Endothelial cell of umbilical vein (primary cell): ENCODE data around the gene LARP6. TPM values are rescaled to one million over a fixed set of nuclear protein-coding genes. Genes with fewer than 3 reads are reported as not detected.

Source experiments
- BruUV-seq: library from RNA; stranded (reverse); fragments of 400-500 nt; replicated peaks from 2 replicates; lab custom pipeline; 2021; lab: Mats Ljungman, UMichigan
- CTCF ChIA-PET: fragments of 300-600, 350-600 bp; sonication (Branson Sonifier 250); formaldehyde crosslinking; loops from one replicate; lab custom pipeline; 2021; ENCODE audit warnings: antibody characterized with exemption, inconsistent platforms; lab: Charles Lee
- POLR2A ChIA-PET: fragments of 300-600, 350-600 bp; sonication (Branson Sonifier 250); formaldehyde crosslinking; loops from one replicate; lab custom pipeline; 2021; ENCODE audit warnings: antibody characterized with exemption, inconsistent platforms; lab: Charles Lee
- DNase-seq: peaks from one replicate; pipeline ENCODE4 v3.0.0-alpha.2; 2011; ENCODE audit warnings: low read depth, low spot score
- FAIRE-seq: peaks from 2 replicates; lab custom pipeline; 2011; peaks lifted over from hg19 to GRCh38; lab: Jason Lieb, UNC
- H2AFZ ChIP-seq: 2 replicates; pipeline ENCODE4 v1.6.0; 2012; ENCODE audit warnings: low read depth, low read length, control low read depth, inconsistent platforms
- H3K27ac ChIP-seq: 2 replicates; pipeline ENCODE4 v1.5.1; 2011; ENCODE audit warnings: low read depth, mild to moderate bottlenecking, control low read depth, low read length, moderate library complexity; ENCODE audit not compliant: insufficient read depth
- H3K27me3 ChIP-seq, 2 experiments: 2 replicates each; pipeline versions ENCODE4 v1.6.0 to v1.6.1; 2011; ENCODE audit warnings: low read length in 2 of 2, mixed read lengths in 1 of 2; ENCODE audit not compliant: control insufficient read depth in 2 of 2, insufficient read depth in 2 of 2
- H3K36me3 ChIP-seq, 2 experiments: 2 replicates in 1 of 2; 3 replicates in 1 of 2; pipeline ENCODE4 v1.5.1; 2011; ENCODE audit warnings: low read length in 2 of 2, mild to moderate bottlenecking in 1 of 2, moderate library complexity in 1 of 2; ENCODE audit not compliant: control insufficient read depth in 2 of 2, insufficient read depth in 2 of 2; ENCODE audit errors: extremely low read depth in 1 of 2
- H3K4me1 ChIP-seq: 3 replicates; pipeline ENCODE4 v1.5.1; 2011; ENCODE audit warnings: mild to moderate bottlenecking, low read length; ENCODE audit not compliant: control insufficient read depth, insufficient read depth; ENCODE audit errors: extremely low read depth
- H3K4me2 ChIP-seq: 2 replicates; pipeline ENCODE4 v1.6.1; 2011; ENCODE audit warnings: low read length, control low read depth, mixed read lengths; ENCODE audit not compliant: insufficient read depth
- H3K4me3 ChIP-seq, 3 experiments: fragments of 200-600 bp in 1 of 3; sonication (generic), shearing (Covaris generic) in 1 of 3; replicated peaks in 1 of 3; 2 replicates each; pipeline ENCODE4 v1.5.1; 2011 to 2016; ENCODE audit warnings: control low read depth in 3 of 3, low read length in 3 of 3, mild to moderate bottlenecking in 2 of 3, inconsistent platforms in 1 of 3, low read depth in 1 of 3, moderate library complexity in 1 of 3; ENCODE audit not compliant: insufficient read depth in 1 of 3
- H3K79me2 ChIP-seq: 2 replicates; pipeline ENCODE4 v1.6.0; 2012; ENCODE audit warnings: low read length, inconsistent platforms; ENCODE audit not compliant: control insufficient read depth, insufficient read depth
- H3K9ac ChIP-seq: replicated peaks from 2 replicates; pipeline ENCODE3; 2011; ENCODE audit warnings: low read length, control low read depth; ENCODE audit not compliant: insufficient read depth; ENCODE audit errors: extremely low read depth
- H3K9me1 ChIP-seq: replicated peaks from 3 replicates; pipeline ENCODE4 v1.6.0; 2011; ENCODE audit warnings: mild to moderate bottlenecking, low read length; ENCODE audit not compliant: control insufficient read depth, insufficient read depth; ENCODE audit errors: extremely low read depth
- H3K9me3 ChIP-seq: replicated peaks from 2 replicates; pipeline ENCODE4 v1.5.1; 2012; ENCODE audit warnings: low read length, inconsistent platforms; ENCODE audit not compliant: control insufficient read depth, insufficient read depth
- H4K20me1 ChIP-seq: replicated peaks from 2 replicates; pipeline ENCODE3; 2011; ENCODE audit warnings: mild to moderate bottlenecking, low read length; ENCODE audit not compliant: control insufficient read depth, insufficient read depth; ENCODE audit errors: extremely low read depth
- EZH2 ChIP-seq: IDR thresholded peaks from 2 replicates; pipeline ENCODE4 v1.6.1; 2012; ENCODE audit warnings: borderline replicate concordance, low read depth, mild to moderate bottlenecking, moderate library complexity, low read length, inconsistent platforms; ENCODE audit not compliant: severe bottlenecking
- FOS ChIP-seq: IDR thresholded peaks from 2 replicates; pipeline ENCODE4 v1.6.1; 2011; ENCODE audit warnings: mild to moderate bottlenecking, low read length, moderate library complexity, borderline replicate concordance; ENCODE audit not compliant: insufficient read depth
- GATA2 ChIP-seq: IDR thresholded peaks from 2 replicates; pipeline ENCODE4 v1.7.0; 2011; ENCODE audit warnings: low read depth, mild to moderate bottlenecking, moderate library complexity, mixed read lengths, low read length; ENCODE audit not compliant: insufficient read length, insufficient read depth
- JUN ChIP-seq: IDR thresholded peaks from 2 replicates; pipeline ENCODE4 v1.6.1; 2011; ENCODE audit warnings: borderline replicate concordance, low read depth; ENCODE audit not compliant: insufficient read length, insufficient read depth
- MAX ChIP-seq: IDR thresholded peaks from 2 replicates; pipeline ENCODE4 v1.6.1; 2011; ENCODE audit not compliant: insufficient read depth, insufficient read length
- MYC ChIP-seq: IDR thresholded peaks from one replicate; pipeline ENCODE4 v1.6.1; 2011; ENCODE audit warnings: mild to moderate bottlenecking, low read depth, low read length
- POLR2A ChIP-seq: IDR thresholded peaks from 2 replicates; pipeline ENCODE4 v1.6.1; 2012; ENCODE audit warnings: low read depth, mild to moderate bottlenecking, control low read depth, low read length
- POLR2AphosphoS5 ChIP-seq: IDR thresholded peaks from 2 replicates; pipeline ENCODE4 v1.6.1; 2012; ENCODE audit warnings: low read depth, mild to moderate bottlenecking, control low read depth, low read length, moderate library complexity; ENCODE audit not compliant: insufficient read depth
- dilution Hi-C: fragments of 300-500 bp; cut with MboI; formaldehyde crosslinking; loops from one replicate; pipeline ENCODE4 v1.15.0; 2019; ENCODE audit warnings: low sequenced_read_pairs; ENCODE audit not compliant: extremely low pct_ligation_motif_present
- intact Hi-C: fragments of 100-400 bp; cut with micrococcal nuclease; formaldehyde crosslinking; loops from one replicate; pipeline ENCODE4 v1.10.0; 2022
- polyA plus RNA-seq, 4 experiments: library from polyadenylated mRNA; depleted of rRNA in 3 of 4; stranded (reverse) in 3 of 4; unstranded in 1 of 4; fragments of >200 nt; gene quantifications; 2 replicates each; pipeline versions ENCODE4 v1.2.1 to v1.2.3, GENCODE V29; 2011 to 2012; ENCODE audit warnings: missing spikeins in 1 of 4
- total RNA-seq: library from RNA; stranded (reverse); gene quantifications from 2 replicates; pipeline ENCODE4 v1.2.3, GENCODE V29; 2021
- TF ChIP-seq, protein P1 (sequence below), 2 donors: IDR thresholded peaks; 1 replicate in 1 of 2; 2 replicates in 1 of 2; pipeline ENCODE4 v1.5.1; 2011; ENCODE audit warnings: low read length in 2 of 2, mild to moderate bottlenecking in 2 of 2, moderate library complexity in 2 of 2, control low read depth in 1 of 2, inconsistent platforms in 1 of 2, low read depth in 1 of 2; ENCODE audit not compliant: insufficient read depth in 1 of 2; ENCODE audit errors: extremely low read depth in 1 of 2

The LARP6 gene
- total and polyA plus RNA-seq, 2 donors (not counting 3 experiments of a cell fraction or from before 2014, with no cell fraction given): 16.9 to 56.2 TPM

DNA sequence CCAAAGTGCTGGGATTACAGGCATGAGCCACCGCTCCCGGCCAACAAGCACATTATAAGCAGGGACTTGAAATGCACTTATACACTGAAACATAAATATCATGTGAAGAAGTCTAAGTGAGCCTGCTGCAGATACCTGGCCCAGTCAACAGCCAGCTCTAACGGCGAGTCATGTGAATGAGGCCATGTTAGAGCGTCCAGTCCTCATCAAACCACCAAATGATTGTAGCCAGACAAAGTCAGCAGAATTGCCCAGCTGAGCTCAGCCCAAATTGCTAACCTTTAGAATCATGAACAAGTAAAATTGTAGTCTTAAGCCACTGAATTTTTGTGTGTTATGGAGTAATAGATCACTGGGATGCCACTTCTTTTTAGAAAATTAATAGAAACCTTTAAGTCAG lies 52.8 kb downstream of the LARP6 start:
- peak; percentile 33 for FAIRE-seq
- POLR2A ChIA-PET: no interaction called here

More for the DNA sequence above, 52.8 kb downstream of the LARP6 start:
- dilution Hi-C loops: no loop called here
- no peak overlapping the region for H3K9ac ChIP-seq
- H4K20me1 ChIP-seq: no peaks in the 10 kb centered on the region
- no peaks in the 10 kb centered on the region for H3K9me3 ChIP-seq
- no peaks in the 10 kb centered on the region for H3K27me3 ChIP-seq
- no peak overlapping the region for H3K4me3 ChIP-seq
- H3K4me1 ChIP-seq: peaks cover 22% of the 10 kb centered on the region
- CTCF ChIA-PET: interaction anchor here (1.6 to 6.4 kb wide), 3 partner anchors 10 to 79 kb away, joined by 4 to 51 read pairs (median 8); no protein-coding TSS in a partner anchor
- no peaks in the 10 kb centered on the region for H3K36me3 ChIP-seq
- no peak overlapping the region for H3K27ac ChIP-seq
- intact Hi-C loops: no loop called here
- H3K79me2 ChIP-seq: no peaks in the 10 kb centered on the region
- H3K4me2 ChIP-seq: no peak overlapping the region
- TF ChIP-seq FOS (no peak), POLR2A (no peak), MAX (no peak), MYC (no peak), JUN (no peak), POLR2AphosphoS5 (no peak), GATA2 (no peak), EZH2 (no peak)
- TF ChIP-seq, protein P1, sequence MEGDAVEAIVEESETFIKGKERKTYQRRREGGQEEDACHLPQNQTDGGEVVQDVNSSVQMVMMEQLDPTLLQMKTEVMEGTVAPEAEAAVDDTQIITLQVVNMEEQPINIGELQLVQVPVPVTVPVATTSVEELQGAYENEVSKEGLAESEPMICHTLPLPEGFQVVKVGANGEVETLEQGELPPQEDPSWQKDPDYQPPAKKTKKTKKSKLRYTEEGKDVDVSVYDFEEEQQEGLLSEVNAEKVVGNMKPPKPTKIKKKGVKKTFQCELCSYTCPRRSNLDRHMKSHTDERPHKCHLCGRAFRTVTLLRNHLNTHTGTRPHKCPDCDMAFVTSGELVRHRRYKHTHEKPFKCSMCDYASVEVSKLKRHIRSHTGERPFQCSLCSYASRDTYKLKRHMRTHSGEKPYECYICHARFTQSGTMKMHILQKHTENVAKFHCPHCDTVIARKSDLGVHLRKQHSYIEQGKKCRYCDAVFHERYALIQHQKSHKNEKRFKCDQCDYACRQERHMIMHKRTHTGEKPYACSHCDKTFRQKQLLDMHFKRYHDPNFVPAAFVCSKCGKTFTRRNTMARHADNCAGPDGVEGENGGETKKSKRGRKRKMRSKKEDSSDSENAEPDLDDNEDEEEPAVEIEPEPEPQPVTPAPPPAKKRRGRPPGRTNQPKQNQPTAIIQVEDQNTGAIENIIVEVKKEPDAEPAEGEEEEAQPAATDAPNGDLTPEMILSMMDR (IDR thresholded peaks at IDR 0.05; ENCODE audit: extremely low read depth in 1 of 2, insufficient read depth in 1 of 2, low read depth in 1 of 2, low read length in 2 of 2): no peak
- DNase-seq: no peak
- H3K9me1 ChIP-seq: no peaks in the 10 kb centered on the region
- BruUV-seq: no TSS peak
- no peak overlapping the region for H2AFZ ChIP-seq
